ENCODE results near the gene SIPA1L3. TPM values are rescaled to one million over a fixed set of nuclear protein-coding genes. Genes with fewer than 3 reads are reported as not detected.
"Not testable (repeated sequence)": the region's sequence is repeated elsewhere in the genome, so short reads cannot be mapped to it uniquely, and the experiment has no call there.

SIPA1L3 gene, protein sequence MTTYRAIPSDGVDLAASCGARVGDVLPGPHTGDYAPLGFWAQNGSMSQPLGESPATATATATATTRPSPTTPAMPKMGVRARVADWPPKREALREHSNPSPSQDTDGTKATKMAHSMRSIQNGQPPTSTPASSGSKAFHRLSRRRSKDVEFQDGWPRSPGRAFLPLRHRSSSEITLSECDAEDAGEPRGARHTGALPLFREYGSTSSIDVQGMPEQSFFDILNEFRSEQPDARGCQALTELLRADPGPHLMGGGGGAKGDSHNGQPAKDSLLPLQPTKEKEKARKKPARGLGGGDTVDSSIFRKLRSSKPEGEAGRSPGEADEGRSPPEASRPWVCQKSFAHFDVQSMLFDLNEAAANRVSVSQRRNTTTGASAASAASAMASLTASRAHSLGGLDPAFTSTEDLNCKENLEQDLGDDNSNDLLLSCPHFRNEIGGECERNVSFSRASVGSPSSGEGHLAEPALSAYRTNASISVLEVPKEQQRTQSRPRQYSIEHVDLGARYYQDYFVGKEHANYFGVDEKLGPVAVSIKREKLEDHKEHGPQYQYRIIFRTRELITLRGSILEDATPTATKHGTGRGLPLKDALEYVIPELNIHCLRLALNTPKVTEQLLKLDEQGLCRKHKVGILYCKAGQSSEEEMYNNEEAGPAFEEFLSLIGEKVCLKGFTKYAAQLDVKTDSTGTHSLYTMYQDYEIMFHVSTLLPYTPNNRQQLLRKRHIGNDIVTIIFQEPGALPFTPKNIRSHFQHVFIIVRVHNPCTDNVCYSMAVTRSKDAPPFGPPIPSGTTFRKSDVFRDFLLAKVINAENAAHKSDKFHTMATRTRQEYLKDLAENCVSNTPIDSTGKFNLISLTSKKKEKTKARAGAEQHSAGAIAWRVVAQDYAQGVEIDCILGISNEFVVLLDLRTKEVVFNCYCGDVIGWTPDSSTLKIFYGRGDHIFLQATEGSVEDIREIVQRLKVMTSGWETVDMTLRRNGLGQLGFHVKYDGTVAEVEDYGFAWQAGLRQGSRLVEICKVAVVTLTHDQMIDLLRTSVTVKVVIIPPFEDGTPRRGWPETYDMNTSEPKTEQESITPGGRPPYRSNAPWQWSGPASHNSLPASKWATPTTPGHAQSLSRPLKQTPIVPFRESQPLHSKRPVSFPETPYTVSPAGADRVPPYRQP (N-terminal part only)
- total RNA-seq: 100 to 1,000 TPM in 2 of 3 donors, 10 to 100 TPM in 1; 93.6 to 173 (median 144) TPM
- long read RNA-seq, donor 1, partial matches to known transcripts: 33 of 47 reads
- long read RNA-seq, donor 1, other reads (novel, unspliced or antisense): 11 of 47 reads
- long read RNA-seq, donor 2, partial matches to known transcripts: 1 of 15 reads
- long read RNA-seq, donor 2, other reads (novel, unspliced or antisense): 13 of 15 reads

DNA sequence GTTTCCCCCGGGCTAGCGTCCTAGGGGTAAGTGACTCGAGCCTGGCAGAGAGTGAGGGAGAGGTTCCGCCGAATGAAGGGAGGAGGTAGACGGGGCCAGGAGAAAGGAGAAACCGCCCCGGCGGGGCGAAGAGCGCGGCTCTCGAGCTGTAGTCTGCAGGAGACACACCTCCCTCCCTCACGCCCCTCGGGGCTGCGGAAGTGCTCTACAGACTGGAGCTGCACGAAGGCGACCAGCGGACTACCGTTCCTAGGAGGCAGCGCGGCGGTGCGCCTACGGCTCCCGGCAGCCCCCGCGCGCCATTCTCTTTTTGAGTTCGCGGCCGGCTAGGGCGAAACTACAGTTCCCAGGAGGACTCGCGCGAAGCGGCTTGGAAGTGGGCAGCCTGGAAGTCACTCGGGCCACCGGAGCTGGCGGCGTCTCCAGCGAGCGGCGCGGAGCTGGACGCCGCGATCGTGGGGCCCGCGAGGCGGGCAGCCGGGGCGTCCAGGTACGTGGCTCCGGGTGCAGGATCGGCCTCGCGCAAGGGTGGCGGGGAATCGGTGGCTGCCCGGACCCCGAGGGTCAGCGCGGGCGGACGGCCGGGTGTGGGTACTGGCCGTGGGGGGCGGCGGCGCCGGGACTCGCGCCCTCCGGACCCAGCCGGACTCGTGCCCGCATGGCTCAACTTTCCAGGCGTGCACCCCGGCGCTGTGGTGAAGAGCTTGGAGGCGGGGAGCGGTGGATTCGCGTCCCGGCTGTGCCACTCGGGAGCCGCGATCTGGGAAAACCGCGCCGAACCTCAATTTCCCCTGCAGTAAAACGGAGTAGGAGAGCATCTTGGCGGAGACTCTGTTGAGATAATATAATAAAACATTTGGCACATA, at the start of gene SIPA1L3:
Gene SIPA1L3 (plus strand): TSS at position 340 of the 866 bp plus-strand sequence. CDS start 174,358 bp downstream, outside the sequence.
- peak; percentile 96 for ATAC-seq
- intact Hi-C loops (cut with DNase I, micrococcal nuclease): loop anchor here in 1 of 2 donors (10.0 kb wide), 1 partner anchor 78 kb away; no protein-coding TSS in a partner anchor

DNA sequence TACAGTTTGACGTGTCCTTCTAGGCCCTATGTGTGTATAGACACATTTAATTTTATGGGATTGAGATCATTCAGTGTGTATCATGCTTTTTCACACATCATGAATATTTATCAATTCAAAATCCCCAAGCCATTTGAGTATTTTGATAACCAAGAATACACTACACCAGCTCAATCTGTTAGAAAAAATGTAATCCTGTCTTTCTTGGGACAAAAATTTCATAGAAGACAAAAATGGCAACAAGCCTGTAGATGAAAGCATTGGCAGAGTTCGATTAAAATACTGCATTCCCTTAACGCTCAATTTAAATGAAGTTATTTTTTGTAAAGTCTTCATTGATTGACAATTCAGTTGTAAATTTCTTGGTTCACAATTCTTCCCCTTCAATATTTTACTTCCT, 42.5 kb upstream of the SIPA1L3 start:
- DNase-seq: no peak
- H3K36me3 ChIP-seq (ENCODE audit: low read depth): no peaks in the 10 kb centered on the region
- no peaks in the 10 kb centered on the region for H3K4me1 ChIP-seq (ENCODE audit: low read depth)
- TF ChIP-seq, protein P1, sequence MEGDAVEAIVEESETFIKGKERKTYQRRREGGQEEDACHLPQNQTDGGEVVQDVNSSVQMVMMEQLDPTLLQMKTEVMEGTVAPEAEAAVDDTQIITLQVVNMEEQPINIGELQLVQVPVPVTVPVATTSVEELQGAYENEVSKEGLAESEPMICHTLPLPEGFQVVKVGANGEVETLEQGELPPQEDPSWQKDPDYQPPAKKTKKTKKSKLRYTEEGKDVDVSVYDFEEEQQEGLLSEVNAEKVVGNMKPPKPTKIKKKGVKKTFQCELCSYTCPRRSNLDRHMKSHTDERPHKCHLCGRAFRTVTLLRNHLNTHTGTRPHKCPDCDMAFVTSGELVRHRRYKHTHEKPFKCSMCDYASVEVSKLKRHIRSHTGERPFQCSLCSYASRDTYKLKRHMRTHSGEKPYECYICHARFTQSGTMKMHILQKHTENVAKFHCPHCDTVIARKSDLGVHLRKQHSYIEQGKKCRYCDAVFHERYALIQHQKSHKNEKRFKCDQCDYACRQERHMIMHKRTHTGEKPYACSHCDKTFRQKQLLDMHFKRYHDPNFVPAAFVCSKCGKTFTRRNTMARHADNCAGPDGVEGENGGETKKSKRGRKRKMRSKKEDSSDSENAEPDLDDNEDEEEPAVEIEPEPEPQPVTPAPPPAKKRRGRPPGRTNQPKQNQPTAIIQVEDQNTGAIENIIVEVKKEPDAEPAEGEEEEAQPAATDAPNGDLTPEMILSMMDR (IDR thresholded peaks at IDR 0.05): no peak
- no peaks in the 10 kb centered on the region for H3K9me3 ChIP-seq
- H3K4me3 ChIP-seq: no peak overlapping the region
- ATAC-seq: no peak
- intact Hi-C loops (cut with DNase I, micrococcal nuclease): no loop called here

More for the DNA sequence above, at the start of gene SIPA1L3:
- DNase-seq: peak; percentile 97
- Histone ChIP-seq H3K4me3 (peak within 1 kb of the TSS; percentile 86), H3K4me1 (ENCODE audit: low read depth) (peaks cover 14% of the 10 kb centered on the region), H3K9me3 (no peaks in the 10 kb centered on the region), H3K36me3 (ENCODE audit: low read depth) (no peaks in the 10 kb centered on the region)
- TF ChIP-seq, protein P1 (IDR thresholded peaks at IDR 0.05): no peak

DNA sequence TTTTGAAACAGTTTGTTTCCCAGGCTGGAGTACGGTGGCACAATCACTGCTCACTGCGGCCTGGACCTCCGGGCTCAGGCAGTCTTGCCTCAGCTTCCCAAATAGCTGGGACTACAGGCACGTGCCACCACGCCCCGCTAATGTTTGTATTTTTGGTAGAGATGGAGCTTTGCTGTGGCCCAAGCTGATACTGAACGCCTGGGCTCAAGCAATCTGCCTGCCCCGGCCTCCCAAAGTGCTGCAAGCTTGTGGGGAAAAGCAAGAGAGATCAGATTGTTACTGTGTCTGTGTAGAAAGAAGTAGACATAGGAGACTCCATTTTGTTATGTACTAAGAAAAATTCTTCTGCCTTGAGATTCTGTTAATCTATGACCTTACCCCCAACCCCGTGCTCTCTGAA, 41.1 kb upstream of the SIPA1L3 start:
- H3K4me3 ChIP-seq; H3K4me1 ChIP-seq (ENCODE audit: low read depth); H3K9me3 ChIP-seq; H3K36me3 ChIP-seq (ENCODE audit: low read depth); ATAC-seq; DNase-seq; intact Hi-C loops (cut with DNase I, micrococcal nuclease): not testable (repeated sequence)

DNA sequence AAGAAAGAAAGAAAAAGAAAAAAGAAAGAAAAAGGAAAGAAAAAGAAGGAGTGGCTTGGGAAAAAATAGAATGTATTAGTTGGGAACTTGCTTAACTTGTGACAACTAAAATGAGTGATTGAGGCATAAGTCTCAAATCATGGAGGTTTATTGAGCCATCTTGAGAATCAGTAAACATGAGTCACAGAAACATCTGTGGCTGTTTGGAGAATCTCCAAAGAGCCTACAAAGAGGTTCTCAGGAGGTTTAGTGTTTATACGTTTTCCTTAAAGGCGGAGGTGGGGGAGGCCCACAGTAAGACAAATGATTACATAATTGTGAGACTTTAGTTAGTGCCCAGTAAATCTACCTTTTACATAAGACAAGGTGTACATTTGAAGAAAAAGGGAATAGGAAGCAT, 39.2 kb upstream of the SIPA1L3 start:
- Histone ChIP-seq H3K4me1 (ENCODE audit: low read depth) (no peaks in the 10 kb centered on the region), H3K4me3 (no peak overlapping the region), H3K36me3 (ENCODE audit: low read depth) (no peaks in the 10 kb centered on the region), H3K9me3 (no peaks in the 10 kb centered on the region)
- TF ChIP-seq, protein P1 (IDR thresholded peaks at IDR 0.05): no peak
- intact Hi-C loops (cut with DNase I, micrococcal nuclease): no loop called here
- ATAC-seq (peak; percentile 31), DNase-seq (peak in 1 of 3 donors; percentile 4)

DNA sequence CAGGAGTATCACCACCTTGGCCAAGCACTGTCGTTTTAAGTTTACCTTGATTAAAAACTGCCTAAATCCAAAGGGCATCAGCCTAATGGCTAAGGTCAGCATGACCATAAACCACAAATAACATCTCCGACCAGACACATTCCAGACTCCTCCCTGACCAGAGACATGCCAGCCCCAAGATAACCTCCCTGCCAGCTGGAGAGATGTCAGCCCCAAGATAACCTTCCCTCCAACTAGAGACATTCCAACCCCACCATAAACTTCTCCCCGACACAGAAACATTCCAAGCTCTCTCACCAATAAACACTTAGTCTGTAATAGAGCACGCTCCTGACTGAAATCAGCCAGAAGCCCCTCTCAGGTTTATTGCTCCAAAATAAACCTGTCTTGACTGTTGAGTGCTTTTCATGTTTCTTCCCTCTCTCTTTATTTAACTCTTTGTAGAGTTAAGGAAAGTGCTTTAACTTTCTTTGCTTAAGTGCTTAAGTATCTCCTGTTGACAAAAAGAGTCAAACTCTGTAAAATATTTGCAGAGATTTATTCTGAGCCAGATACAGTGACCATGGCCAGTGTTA, 37.2 kb upstream of the SIPA1L3 start:
- Histone ChIP-seq H3K4me3 (no peak overlapping the region), H3K4me1 (ENCODE audit: low read depth) (no peaks in the 10 kb centered on the region), H3K9me3 (no peaks in the 10 kb centered on the region), H3K36me3 (ENCODE audit: low read depth) (no peaks in the 10 kb centered on the region)
- TF ChIP-seq, protein P1 (IDR thresholded peaks at IDR 0.05): no peak
- ATAC-seq: no peak
- no peak for DNase-seq
- intact Hi-C loops (cut with DNase I, micrococcal nuclease): no loop called here
